Panc1 (cell line): Measurements from ENCODE around the gene PRSS27.
"Not testable (repeated sequence)": the region's sequence is repeated elsewhere in the genome, so short reads cannot be mapped to it uniquely, and the experiment has no call there.

Experiments used
- CTCF ChIP-seq: fragments of 450-650 bp; IDR thresholded peaks from 2 replicates; pipeline ENCODE4 v1.5.1; 2017; ENCODE audit warnings: mild to moderate bottlenecking
- POLR2AphosphoS5 ChIP-seq: IDR thresholded peaks from 2 replicates; pipeline ENCODE4 v1.6.1; 2012; ENCODE audit warnings: mild to moderate bottlenecking, low read depth, low read length, moderate library complexity
- REST ChIP-seq, 2 experiments: IDR thresholded peaks; 2 replicates each; pipeline ENCODE4 v1.6.1; 2011 to 2012; ENCODE audit warnings: low read depth in 2 of 2, control low read depth in 1 of 2, low read length in 1 of 2, mild to moderate bottlenecking in 1 of 2, moderate library complexity in 1 of 2; ENCODE audit not compliant: insufficient read depth in 1 of 2
- SIN3A ChIP-seq: IDR thresholded peaks from 2 replicates; pipeline ENCODE4 v1.6.1; 2012; ENCODE audit warnings: low read depth, mild to moderate bottlenecking, low read length, moderate library complexity, borderline replicate concordance; ENCODE audit not compliant: insufficient read depth
- TCF7L2 ChIP-seq: IDR thresholded peaks from 2 replicates; pipeline ENCODE4 v1.6.1; 2011; ENCODE audit warnings: mild to moderate bottlenecking, low read depth, low read length, inconsistent platforms

GRCh38 chr16:2670017-2670416 lies 50.0 kb downstream of the PRSS27 start:
- peak; percentile 86 for TF ChIP-seq CTCF
- not testable (repeated sequence) for TF ChIP-seq SIN3A; TCF7L2; POLR2AphosphoS5; REST (IDR thresholded peaks at IDR 0.05; ENCODE audit: insufficient read depth in 1 of 2, low read depth in 2 of 2, low read length in 1 of 2)
